Lower leg skin (tissue), 4 donors: ENCODE data around the gene HOXB7. TPM values are rescaled to one million over a fixed set of nuclear protein-coding genes. Genes with fewer than 3 reads are reported as not detected.
A peak's percentile ranks its signal among the peaks of the same experiment; 100 is the strongest.

Source experiments
- DNase-seq, 2 donors: peaks; one replicate each; pipeline ENCODE4 v3.0.0-alpha.2; 2019; ENCODE audit warnings: low spot score in 2 of 2
- H3K4me3 ChIP-seq: fragments of 200-600 bp; sonication (generic); 2 replicates; pipeline ENCODE4 v1.5.1; 2017; ENCODE audit warnings: mild to moderate bottlenecking, low read depth; ENCODE audit not compliant: poor library complexity, severe bottlenecking
- POLR2A ChIP-seq, 2 donors: fragments of 450-650 bp; IDR thresholded peaks; one replicate each; pipeline ENCODE4 v1.6.1; 2016 to 2017; ENCODE audit warnings: antibody characterized with exemption in 2 of 2, mild to moderate bottlenecking in 1 of 2, moderate library complexity in 1 of 2
- WGBS, 2 donors: methylation state at CpG; one replicate each; pipeline ENCODE4 v1.1.5; 2018; 5-methylcytosine and 5-hydroxymethylcytosine counted together
- intact Hi-C: fragments of 100-400 bp; cut with DNase I; formaldehyde crosslinking; loops from one replicate; pipeline ENCODE4 v1.15.0; 2023; ENCODE audit warnings: low total_unique reads
- total RNA-seq, 4 donors: library from RNA; depleted of rRNA; stranded (reverse); fragments of >200 nt; gene quantifications; one replicate each; pipeline ENCODE4 v1.1.0, GENCODE V29; 2016
- TF ChIP-seq, protein P1 (sequence below), 3 donors: fragments of 450-650 bp; IDR thresholded peaks; one replicate each; pipeline ENCODE4 v1.5.1; 2016; ENCODE audit warnings: antibody characterized with exemption in 3 of 3, mild to moderate bottlenecking in 3 of 3, moderate library complexity in 2 of 3

HOXB7 gene
- total RNA-seq, 4 donors from 2014 or later, result 1.3 to 11.5 (median 5.3) TPM

- WGBS, 2 donors, result 16 to 18% methylated on average over 49 of the region's 50 CpGs
- intact Hi-C loops, result loop anchor here (5.0 kb wide), 2 partner anchors 101 to 256 kb away; no protein-coding TSS in a partner anchor
- H3K4me3 ChIP-seq, result no peak within 1 kb of the TSS
- TF ChIP-seq, protein P1, sequence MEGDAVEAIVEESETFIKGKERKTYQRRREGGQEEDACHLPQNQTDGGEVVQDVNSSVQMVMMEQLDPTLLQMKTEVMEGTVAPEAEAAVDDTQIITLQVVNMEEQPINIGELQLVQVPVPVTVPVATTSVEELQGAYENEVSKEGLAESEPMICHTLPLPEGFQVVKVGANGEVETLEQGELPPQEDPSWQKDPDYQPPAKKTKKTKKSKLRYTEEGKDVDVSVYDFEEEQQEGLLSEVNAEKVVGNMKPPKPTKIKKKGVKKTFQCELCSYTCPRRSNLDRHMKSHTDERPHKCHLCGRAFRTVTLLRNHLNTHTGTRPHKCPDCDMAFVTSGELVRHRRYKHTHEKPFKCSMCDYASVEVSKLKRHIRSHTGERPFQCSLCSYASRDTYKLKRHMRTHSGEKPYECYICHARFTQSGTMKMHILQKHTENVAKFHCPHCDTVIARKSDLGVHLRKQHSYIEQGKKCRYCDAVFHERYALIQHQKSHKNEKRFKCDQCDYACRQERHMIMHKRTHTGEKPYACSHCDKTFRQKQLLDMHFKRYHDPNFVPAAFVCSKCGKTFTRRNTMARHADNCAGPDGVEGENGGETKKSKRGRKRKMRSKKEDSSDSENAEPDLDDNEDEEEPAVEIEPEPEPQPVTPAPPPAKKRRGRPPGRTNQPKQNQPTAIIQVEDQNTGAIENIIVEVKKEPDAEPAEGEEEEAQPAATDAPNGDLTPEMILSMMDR (IDR thresholded peaks at IDR 0.05), result no peak
- no peak for TF ChIP-seq POLR2A (IDR thresholded peaks at IDR 0.05)
- peak in 1 of 2 donors; percentile 91 for DNase-seq
Measured at GRCh38 chr17:48593126-48593829, 17.5 kb downstream of the HOXB7 start, which contains the start of gene HOXB5. TSS of gene HOXB5 (minus strand) at chr17:48593779. CDS start at chr17:48593682, 97 bp downstream.

- 53 to 54% methylated on average over 14 of the region's 14 CpGs for WGBS, 2 donors
- no peak overlapping the region for H3K4me3 ChIP-seq
- DNase-seq, result no peak
- TF ChIP-seq, protein P1 (IDR thresholded peaks at IDR 0.05), result no peak
- TF ChIP-seq POLR2A (IDR thresholded peaks at IDR 0.05), result no peak
- intact Hi-C loops, result loop anchor here (5.0 kb wide), 2 partner anchors 100 to 255 kb away; no protein-coding TSS in a partner anchor
Measured at GRCh38 chr17:48592577-48592976, 18.2 kb downstream of the HOXB7 start.

DNA sequence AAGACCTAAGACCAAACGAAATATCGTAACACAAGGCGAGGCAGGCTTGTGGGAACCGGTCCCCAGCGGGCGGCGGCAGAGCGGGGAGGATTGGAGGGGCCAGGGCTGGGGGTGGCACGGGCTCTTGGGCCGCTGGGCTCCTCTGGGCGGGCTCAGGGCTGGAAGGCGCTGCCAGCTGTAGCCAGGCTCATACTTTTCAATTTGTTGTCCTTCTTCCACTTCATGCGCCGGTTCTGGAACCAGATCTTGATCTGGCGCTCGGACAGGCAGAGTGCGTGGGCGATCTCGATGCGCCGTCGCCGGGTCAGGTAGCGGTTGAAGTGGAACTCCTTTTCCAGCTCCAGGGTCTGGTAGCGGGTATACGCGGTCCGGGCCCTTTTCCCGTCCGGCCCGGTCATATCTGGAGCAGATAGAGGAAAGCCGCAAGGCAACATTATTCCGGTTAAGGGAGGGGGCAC, 18.7 kb downstream of the HOXB7 start:
- intact Hi-C loops, result loop anchor here (5.0 kb wide), 2 partner anchors 100 to 255 kb away; no protein-coding TSS in a partner anchor
- no peak overlapping the region for H3K4me3 ChIP-seq
- 68 to 76% methylated on average over 33 of the region's 33 CpGs for WGBS, 2 donors
- TF ChIP-seq, protein P1 (IDR thresholded peaks at IDR 0.05), result no peak
- TF ChIP-seq POLR2A (IDR thresholded peaks at IDR 0.05), result no peak
- no peak for DNase-seq

DNA sequence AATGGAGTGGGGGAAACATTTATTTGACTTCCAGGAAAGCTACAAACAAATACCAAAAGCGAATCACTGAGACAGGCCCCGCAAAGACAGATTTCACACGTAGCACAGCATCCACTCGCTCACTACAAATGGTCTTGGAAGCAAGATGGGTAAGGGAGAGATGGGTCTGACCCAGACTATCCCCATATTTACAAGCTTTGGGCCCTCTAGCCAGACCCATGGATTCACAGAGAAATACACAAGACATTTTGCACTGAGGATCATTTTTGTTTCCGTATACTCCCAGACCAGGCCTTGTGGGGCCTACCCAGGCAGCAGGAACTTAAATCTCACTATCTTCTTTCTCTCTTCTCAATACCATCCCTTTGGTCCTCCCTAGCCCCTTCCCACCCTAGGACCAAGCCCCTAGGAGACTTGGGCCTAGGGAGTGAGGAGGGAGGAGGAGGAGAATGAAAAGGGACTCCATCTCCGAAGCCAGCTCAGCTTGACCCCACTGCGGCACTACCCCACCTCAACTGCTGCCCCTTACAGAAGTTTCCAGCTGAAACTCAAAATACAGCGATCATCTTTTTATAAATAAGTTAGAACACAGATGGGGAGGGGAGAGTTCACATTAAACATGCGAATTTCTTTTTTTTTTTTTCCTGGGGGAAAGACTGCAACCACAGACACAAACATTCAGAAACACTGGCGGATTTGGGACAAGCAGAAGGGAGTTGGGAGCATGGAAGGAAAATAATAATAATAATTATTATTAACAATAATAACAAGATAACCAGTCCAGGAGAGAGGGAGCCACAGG, 19.4 kb downstream of the HOXB7 start:
- TF ChIP-seq, protein P1 (IDR thresholded peaks at IDR 0.05), result no peak
- no peak for TF ChIP-seq POLR2A (IDR thresholded peaks at IDR 0.05)
- 91 to 92% methylated on average over 10 of the region's 10 CpGs for WGBS, 2 donors
- no peak for DNase-seq
- intact Hi-C loops, result loop anchor here (5.0 kb wide), 2 partner anchors 99 to 254 kb away; no protein-coding TSS in a partner anchor
- H3K4me3 ChIP-seq, result no peak overlapping the region

GRCh38 chr17:48590607-48591161, 20.1 kb downstream of the HOXB7 start:
- DNase-seq, result no peak
- intact Hi-C loops, result loop anchor here (5.0 kb wide), 2 partner anchors 98 to 253 kb away; no protein-coding TSS in a partner anchor
- TF ChIP-seq, protein P1 (IDR thresholded peaks at IDR 0.05), result no peak
- no peak for TF ChIP-seq POLR2A (IDR thresholded peaks at IDR 0.05)
- H3K4me3 ChIP-seq, result no peak overlapping the region
